Choroid plexus epithelial cell (primary cell): ENCODE measurements around the gene CCR7.

Experiments used
- DNase-seq: peaks from one replicate; pipeline ENCODE4 v3.0.0-alpha.2; 2010; ENCODE audit warnings: low read depth
- H3K4me3 ChIP-seq: 2 replicates; pipeline ENCODE4 v1.5.1; 2011; ENCODE audit warnings: low read depth, mild to moderate bottlenecking, control low read depth, low read length, moderate library complexity
- TF ChIP-seq, protein P1 (sequence below): conservative IDR thresholded peaks from 2 replicates; pipeline ENCODE4 v1.5.1; 2011; ENCODE audit warnings: low read depth, mild to moderate bottlenecking, control low read depth, inconsistent platforms, low read length, moderate library complexity

CCR7 gene

DNA sequence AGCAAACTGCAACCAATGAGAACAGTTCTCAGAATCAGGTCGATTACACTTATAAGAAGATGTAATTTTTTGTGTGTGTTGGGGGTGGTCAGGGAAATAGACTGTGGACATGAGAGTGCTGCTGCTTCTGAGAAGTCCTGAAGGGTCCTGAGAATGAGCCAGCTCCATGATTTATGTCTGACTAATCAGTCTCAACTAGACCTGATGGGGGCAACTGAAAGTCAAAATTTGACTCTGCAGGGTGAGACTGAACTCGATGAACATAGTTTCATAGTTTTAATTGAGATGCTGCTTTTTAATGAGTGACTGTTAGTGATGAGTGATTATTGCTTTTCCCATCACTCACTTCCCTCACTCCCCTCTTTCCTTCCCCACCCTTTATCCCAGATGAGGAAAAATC is 45.1 kb upstream of the CCR7 start:
- TF ChIP-seq, protein P1, sequence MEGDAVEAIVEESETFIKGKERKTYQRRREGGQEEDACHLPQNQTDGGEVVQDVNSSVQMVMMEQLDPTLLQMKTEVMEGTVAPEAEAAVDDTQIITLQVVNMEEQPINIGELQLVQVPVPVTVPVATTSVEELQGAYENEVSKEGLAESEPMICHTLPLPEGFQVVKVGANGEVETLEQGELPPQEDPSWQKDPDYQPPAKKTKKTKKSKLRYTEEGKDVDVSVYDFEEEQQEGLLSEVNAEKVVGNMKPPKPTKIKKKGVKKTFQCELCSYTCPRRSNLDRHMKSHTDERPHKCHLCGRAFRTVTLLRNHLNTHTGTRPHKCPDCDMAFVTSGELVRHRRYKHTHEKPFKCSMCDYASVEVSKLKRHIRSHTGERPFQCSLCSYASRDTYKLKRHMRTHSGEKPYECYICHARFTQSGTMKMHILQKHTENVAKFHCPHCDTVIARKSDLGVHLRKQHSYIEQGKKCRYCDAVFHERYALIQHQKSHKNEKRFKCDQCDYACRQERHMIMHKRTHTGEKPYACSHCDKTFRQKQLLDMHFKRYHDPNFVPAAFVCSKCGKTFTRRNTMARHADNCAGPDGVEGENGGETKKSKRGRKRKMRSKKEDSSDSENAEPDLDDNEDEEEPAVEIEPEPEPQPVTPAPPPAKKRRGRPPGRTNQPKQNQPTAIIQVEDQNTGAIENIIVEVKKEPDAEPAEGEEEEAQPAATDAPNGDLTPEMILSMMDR: no peak
- DNase-seq: no peak
- no peak overlapping the region for H3K4me3 ChIP-seq

DNA sequence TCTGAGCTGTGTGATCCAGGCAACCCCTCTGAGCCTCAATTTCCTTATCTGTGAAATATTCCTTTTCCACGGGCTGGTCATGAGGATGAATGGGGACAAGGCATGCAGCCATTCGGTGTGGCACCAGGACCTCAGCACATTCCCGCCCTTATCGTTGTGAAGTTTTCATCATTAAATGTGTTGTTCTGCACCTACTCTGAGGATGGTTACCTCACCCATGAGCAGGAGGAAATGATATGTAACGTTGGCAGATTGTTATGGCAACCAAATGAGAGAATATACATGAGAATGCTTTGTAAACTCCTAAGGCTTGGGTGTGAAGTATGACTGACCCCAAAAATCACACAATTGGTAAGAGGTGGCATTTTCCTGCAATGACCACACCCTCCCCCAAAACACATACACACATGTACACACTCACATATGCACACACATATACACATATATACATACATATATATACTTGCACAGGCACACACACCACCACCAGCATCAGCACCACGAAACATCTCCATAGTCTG is 42.8 kb upstream of the CCR7 start:
- TF ChIP-seq, protein P1: no peak
- no peak overlapping the region for H3K4me3 ChIP-seq
- no peak for DNase-seq

DNA sequence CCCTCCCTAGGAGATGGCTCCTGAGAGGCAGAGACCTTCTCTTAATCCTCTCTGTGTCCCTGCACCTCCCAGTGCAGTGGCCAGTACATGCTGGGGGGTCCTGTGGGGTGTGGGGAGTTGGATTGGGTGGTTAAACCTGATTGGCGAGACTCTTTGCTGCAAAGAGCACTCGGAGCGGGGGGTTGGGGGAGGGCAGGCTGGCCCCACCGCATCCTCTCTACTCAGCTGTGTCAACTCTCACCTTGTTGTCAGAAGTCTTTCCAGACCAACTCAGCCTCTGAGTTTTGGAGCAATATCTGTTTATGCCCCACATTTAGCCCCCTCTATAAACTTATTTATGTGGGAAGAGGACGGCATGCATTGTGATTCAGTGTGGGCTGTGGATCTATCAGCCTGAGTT is 42.4 kb upstream of the CCR7 start:
- no peak for DNase-seq
- TF ChIP-seq, protein P1: no peak
- no peak overlapping the region for H3K4me3 ChIP-seq

DNA sequence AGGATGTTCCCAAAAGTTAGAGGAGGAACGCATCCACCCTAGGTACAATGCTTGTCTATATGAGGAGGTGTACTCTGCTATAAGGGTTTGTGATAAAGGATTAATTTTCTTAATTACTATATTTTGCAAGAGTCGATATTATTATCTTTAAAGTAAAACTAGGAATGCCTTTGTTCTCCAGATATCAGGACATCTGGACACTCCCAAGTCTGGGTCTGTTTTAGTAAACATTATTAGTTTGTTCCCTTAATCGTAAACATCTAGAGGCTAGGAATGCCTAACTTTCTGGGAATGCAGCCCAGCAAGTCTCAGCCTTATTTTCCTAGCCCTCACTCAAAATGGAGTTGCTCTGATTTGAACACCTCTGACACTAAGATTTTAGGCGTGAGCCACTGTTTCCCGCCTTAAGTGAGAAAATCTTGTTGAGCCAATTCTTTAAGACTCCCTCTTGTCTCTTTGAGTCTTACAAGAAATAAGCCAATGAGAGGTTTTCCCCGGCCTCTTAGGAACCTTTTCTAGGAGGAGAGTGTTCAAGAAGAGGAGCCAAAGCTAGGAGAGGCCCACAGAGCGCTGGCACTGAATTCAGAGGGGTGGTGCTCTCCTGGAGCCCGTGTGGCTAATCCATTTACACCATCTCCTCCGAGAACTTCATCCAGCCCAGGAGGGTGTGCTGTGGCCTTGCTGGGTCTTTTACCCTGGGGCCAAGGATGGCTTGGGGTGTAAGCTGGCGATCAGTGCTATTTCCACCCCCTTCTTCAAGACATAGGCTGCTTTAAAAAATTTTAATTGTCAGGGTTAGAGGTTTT is 41.5 kb upstream of the CCR7 start:
- TF ChIP-seq, protein P1: no peak
- no peak overlapping the region for H3K4me3 ChIP-seq
- no peak for DNase-seq

- H3K4me3 ChIP-seq: no peak overlapping the region
Measured at GRCh38 chr17:40605306-40605705, 40.0 kb upstream of the CCR7 start.

DNA sequence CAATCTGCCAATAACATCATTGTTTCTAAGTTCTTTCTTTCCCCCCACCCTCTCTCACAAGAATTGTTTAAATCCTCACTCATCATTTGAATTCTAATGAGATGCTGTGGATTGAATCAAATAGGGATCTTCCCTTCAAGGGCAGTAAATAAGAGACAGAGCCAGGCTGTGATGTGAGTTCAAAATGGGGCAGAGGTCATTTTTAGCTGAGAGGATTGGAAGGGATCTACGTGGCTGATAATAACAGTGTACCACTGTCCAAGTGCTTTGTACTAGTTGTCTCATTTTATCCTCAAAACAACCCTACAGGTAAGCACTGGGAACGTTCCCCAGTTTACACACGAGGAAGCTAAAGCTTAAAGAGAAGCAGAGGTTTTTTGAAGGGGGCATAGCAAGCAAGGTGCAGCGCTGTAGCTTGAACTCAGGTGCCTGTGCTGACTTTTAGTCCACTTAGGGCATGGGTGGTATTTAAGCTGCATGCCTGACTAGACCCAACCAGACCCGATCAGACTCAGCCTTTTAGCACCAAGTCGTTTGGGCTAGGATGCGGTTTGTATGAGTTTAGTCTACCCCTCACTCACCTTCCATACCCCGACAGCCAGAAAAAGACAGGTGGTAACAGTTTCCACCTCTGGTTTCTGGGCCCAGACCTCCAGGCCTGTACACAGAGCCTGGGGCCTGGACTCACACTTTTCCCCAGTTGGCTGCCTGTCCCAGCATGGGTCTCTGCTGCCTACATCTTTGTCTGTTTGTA is 39.2 kb upstream of the CCR7 start:
- TF ChIP-seq, protein P1: no peak
- DNase-seq: no peak
- no peak overlapping the region for H3K4me3 ChIP-seq

More at GRCh38 chr17:40605306-40605705, 40.0 kb upstream of the CCR7 start:
- DNase-seq: no peak
- TF ChIP-seq, protein P1: no peak
